Measurements from ENCODE around the gene CENPA. TPM values are rescaled to one million over a fixed set of nuclear protein-coding genes. Genes with fewer than 3 reads are reported as not detected.
A peak's percentile ranks its signal among the peaks of the same experiment; 100 is the strongest.

Gene CENPA
- total and polyA plus RNA-seq, 2 of the 13 experiments (the other 11 are each of a cell fraction or from before 2014, with no cell fraction given): 28.5 to 38.5 TPM

DNA sequence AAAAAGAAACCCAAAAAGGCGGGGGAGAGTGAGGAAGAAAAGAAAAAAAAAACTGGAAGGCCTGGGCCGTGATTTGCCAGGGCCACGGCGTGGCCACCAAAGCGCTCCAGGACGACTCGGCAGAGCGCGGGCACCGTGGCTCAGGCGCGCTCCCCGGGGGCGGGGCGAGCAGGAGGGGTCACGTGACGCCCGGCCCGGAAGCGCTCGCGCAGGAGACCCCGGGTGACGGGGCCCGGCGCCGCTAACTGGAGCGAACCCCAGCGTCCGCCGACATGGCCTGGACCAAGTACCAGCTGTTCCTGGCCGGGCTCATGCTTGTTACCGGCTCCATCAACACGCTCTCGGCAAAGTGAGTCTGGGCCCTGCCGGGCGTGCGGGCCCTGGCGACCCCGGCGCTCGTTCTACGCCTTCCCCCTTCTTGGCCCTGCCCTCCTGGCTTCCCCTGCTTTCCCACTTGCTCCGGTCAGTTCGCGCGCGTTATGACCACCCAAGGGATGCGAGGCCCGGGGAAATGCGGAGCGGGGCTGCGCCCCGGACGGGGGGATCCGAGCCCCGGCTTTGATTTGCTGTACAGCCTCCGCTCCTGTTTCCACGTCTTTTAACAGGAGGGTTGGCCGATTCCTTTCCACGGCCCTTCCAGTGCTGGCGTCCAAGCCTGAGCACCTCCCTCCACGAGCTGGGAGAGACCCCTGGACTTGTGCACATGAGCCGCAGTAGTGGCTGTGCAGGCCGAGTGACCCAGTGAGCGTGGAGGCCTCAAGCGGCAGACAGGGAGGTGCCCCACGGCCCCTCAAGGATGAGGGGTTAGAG lies 21.6 kb upstream of the CENPA start, which contains the start of gene SLC35F6 (continued):
- TF ChIP-seq RFX1 (IDR thresholded peaks at IDR 0.05): no peak
- no peak; the same call in 1 of the 2 replicates for TF ChIP-seq NR2F2 (IDR thresholded peaks at IDR 0.05; ENCODE audit: borderline replicate concordance, low read depth)
- TF ChIP-seq HMG20A (CRISPR knock-in tag; IDR thresholded peaks at IDR 0.05; ENCODE audit: borderline replicate concordance): no peak
- no peak for TF ChIP-seq ZBTB49 (CRISPR knock-in tag; IDR thresholded peaks at IDR 0.05; ENCODE audit: borderline replicate concordance)
- TF ChIP-seq TARDBP (CRISPR knock-in tag; IDR thresholded peaks at IDR 0.05): peak; percentile 77; the same call in 1 of the 2 replicates
- 0 out of 2 replicates have a peak, but pooled peaks have one; percentile 51 for TF ChIP-seq ZBTB20 (CRISPR knock-in tag; IDR thresholded peaks at IDR 0.05; ENCODE audit: borderline replicate concordance, low read depth)
- TF ChIP-seq ZSCAN21 (CRISPR knock-in tag; IDR thresholded peaks at IDR 0.05; ENCODE audit: borderline replicate concordance): no peak
- 0 out of 2 replicates have a peak, but pooled peaks have one; percentile 13 for TF ChIP-seq ZNF329 (CRISPR knock-in tag; IDR thresholded peaks at IDR 0.05; ENCODE audit: low read depth)
- TF ChIP-seq, protein P1, sequence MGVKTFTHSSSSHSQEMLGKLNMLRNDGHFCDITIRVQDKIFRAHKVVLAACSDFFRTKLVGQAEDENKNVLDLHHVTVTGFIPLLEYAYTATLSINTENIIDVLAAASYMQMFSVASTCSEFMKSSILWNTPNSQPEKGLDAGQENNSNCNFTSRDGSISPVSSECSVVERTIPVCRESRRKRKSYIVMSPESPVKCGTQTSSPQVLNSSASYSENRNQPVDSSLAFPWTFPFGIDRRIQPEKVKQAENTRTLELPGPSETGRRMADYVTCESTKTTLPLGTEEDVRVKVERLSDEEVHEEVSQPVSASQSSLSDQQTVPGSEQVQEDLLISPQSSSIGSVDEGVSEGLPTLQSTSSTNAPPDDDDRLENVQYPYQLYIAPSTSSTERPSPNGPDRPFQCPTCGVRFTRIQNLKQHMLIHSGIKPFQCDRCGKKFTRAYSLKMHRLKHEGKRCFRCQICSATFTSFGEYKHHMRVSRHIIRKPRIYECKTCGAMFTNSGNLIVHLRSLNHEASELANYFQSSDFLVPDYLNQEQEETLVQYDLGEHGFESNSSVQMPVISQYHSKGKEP (CRISPR knock-in tag; IDR thresholded peaks at IDR 0.05): peak; percentile 47; the same call in 1 of the 2 replicates
- TF ChIP-seq AKAP8 (CRISPR knock-in tag; IDR thresholded peaks at IDR 0.05): 0 out of 2 replicates have a peak, but pooled peaks have one; percentile 66
- TF ChIP-seq TSC22D2 (CRISPR knock-in tag; IDR thresholded peaks at IDR 0.05; ENCODE audit: borderline replicate concordance): peak; percentile 52; the same call in 1 of the 2 replicates
- TF ChIP-seq TGIF2 (CRISPR knock-in tag; IDR thresholded peaks at IDR 0.05): peak; percentile 85; the same call in 1 of the 2 replicates
- TF ChIP-seq TRAFD1 (CRISPR knock-in tag; IDR thresholded peaks at IDR 0.05; ENCODE audit: borderline replicate concordance): no peak; the same call in 1 of the 2 replicates
- no peak for TF ChIP-seq PLRG1 (conservative IDR thresholded peaks at IDR 0.05)
- TF ChIP-seq, protein P2, sequence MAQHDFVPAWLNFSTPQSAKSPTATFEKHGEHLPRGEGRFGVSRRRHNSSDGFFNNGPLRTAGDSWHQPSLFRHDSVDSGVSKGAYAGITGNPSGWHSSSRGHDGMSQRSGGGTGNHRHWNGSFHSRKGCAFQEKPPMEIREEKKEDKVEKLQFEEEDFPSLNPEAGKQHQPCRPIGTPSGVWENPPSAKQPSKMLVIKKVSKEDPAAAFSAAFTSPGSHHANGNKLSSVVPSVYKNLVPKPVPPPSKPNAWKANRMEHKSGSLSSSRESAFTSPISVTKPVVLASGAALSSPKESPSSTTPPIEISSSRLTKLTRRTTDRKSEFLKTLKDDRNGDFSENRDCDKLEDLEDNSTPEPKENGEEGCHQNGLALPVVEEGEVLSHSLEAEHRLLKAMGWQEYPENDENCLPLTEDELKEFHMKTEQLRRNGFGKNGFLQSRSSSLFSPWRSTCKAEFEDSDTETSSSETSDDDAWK (CRISPR knock-in tag; IDR thresholded peaks at IDR 0.05): no peak
- TF ChIP-seq FOSL1 (CRISPR knock-in tag; IDR thresholded peaks at IDR 0.05; ENCODE audit: borderline replicate concordance): no peak
- TF ChIP-seq SP2 (CRISPR knock-in tag; IDR thresholded peaks at IDR 0.05): no peak
- peak; percentile 83; the same call in 1 of the 2 replicates for TF ChIP-seq ZNF761 (CRISPR knock-in tag; conservative IDR thresholded peaks at IDR 0.05)
- no peak for TF ChIP-seq TCF12 (IDR thresholded peaks at IDR 0.05)
- TF ChIP-seq TCF12 (CRISPR knock-in tag; IDR thresholded peaks at IDR 0.05): no peak

All from HepG2 (cell line).